ENCODE results near the gene RASGEF1C.

Gene RASGEF1C

GRCh38 chr5:180138976-180139730 lies 69.9 kb downstream of the RASGEF1C start:
- H4K20me1 ChIP-seq: no peaks in the 10 kb centered on the region; a peak in 2 of 22 replicates
- peaks cover 15 to 32% (median 28%) of the 10 kb centered on the region in 10 experiments for H3K4me1 ChIP-seq
- TF ChIP-seq Cebpa-rat (IDR thresholded peaks at IDR 0.05): no peak
- no peak overlapping the region for H3K27ac ChIP-seq
- H3K9ac ChIP-seq: 0 out of 22 replicates have a peak overlapping the region, but pooled peaks of 1 of the 11 experiments have one; percentile 13
- H3K36me3 ChIP-seq: no peaks in the 10 kb centered on the region
- no peak overlapping the region for H3K4me3 ChIP-seq
- peak overlapping the region in 8 of 11 experiments; percentile 9 to 45 (median 23); a peak in 10 of 22 replicates for H3K4me2 ChIP-seq
- H3K9me3 ChIP-seq (replicated peaks in 1 of 11): peaks cover 0 to 13% (median 0%) of the 10 kb centered on the region in 11 experiments; a peak in 3 of 22 replicates
- H3K27me3 ChIP-seq: no peaks in the 10 kb centered on the region

- no peaks in the 10 kb centered on the region for H3K36me3 ChIP-seq
- no peak for TF ChIP-seq Cebpa-rat (IDR thresholded peaks at IDR 0.05)
- no peak overlapping the region for H3K4me3 ChIP-seq
- no peak overlapping the region for H3K9ac ChIP-seq
- no peaks in the 10 kb centered on the region; a peak in 1 of 22 replicates for H4K20me1 ChIP-seq
- H3K4me2 ChIP-seq: no peak overlapping the region
- H3K27ac ChIP-seq: no peak overlapping the region
- peaks cover 0 to 13% (median 0%) of the 10 kb centered on the region in 11 experiments; a peak in 3 of 22 replicates for H3K9me3 ChIP-seq (replicated peaks in 1 of 11)
- no peaks in the 10 kb centered on the region for H3K27me3 ChIP-seq
- H3K4me1 ChIP-seq: peaks cover 15 to 37% (median 27%) of the 10 kb centered on the region in 10 experiments
Measured at GRCh38 chr5:180138214-180138975, 70.6 kb downstream of the RASGEF1C start.

GRCh38 chr5:180137401-180138213 lies 71.4 kb downstream of the RASGEF1C start:
- no peak overlapping the region; a peak in 1 of 22 replicates for H3K4me2 ChIP-seq
- H4K20me1 ChIP-seq: no peaks in the 10 kb centered on the region; a peak in 1 of 22 replicates
- peaks cover 0 to 13% (median 0%) of the 10 kb centered on the region in 11 experiments; a peak in 3 of 22 replicates for H3K9me3 ChIP-seq (replicated peaks in 1 of 11)
- peaks cover 15 to 45% (median 27%) of the 10 kb centered on the region in 10 experiments for H3K4me1 ChIP-seq
- H3K27me3 ChIP-seq: no peaks in the 10 kb centered on the region
- no peak for TF ChIP-seq Cebpa-rat (IDR thresholded peaks at IDR 0.05)
- no peak overlapping the region for H3K9ac ChIP-seq
- H3K36me3 ChIP-seq: no peaks in the 10 kb centered on the region
- H3K27ac ChIP-seq: no peak overlapping the region
- H3K4me3 ChIP-seq: no peak overlapping the region

- Histone ChIP-seq H4K20me1 (no peaks in the 10 kb centered on the region; a peak in 1 of 22 replicates), H3K36me3 (no peaks in the 10 kb centered on the region), H3K9me3 (replicated peaks in 1 of 11) (peaks cover 0 to 13% (median 0%) of the 10 kb centered on the region in 11 experiments; a peak in 3 of 22 replicates), H3K4me1 (peaks cover 15 to 46% (median 27%) of the 10 kb centered on the region in 10 experiments), H3K4me2 (peak overlapping the region in 4 of 11 experiments; percentile 80 to 88 (median 87); a peak in 7 of 22 replicates), H3K27me3 (no peaks in the 10 kb centered on the region), H3K27ac (peak overlapping the region in 1 of 11 experiments; percentile 67; a peak in 1 of 22 replicates), H3K9ac (no peak overlapping the region), H3K4me3 (no peak overlapping the region)
- TF ChIP-seq Cebpa-rat (IDR thresholded peaks at IDR 0.05): no peak
Measured at GRCh38 chr5:180136630-180137381, 72.2 kb downstream of the RASGEF1C start.

- Histone ChIP-seq H3K4me1 (peaks cover 15 to 46% (median 27%) of the 10 kb centered on the region in 10 experiments), H3K27ac (peak overlapping the region in 8 of 11 experiments; percentile 7 to 67 (median 44); a peak in 12 of 22 replicates), H3K4me2 (peak overlapping the region in 10 of 11 experiments; percentile 58 to 88 (median 76); a peak in 20 of 22 replicates), H3K36me3 (no peaks in the 10 kb centered on the region), H4K20me1 (no peaks in the 10 kb centered on the region; a peak in 1 of 22 replicates), H3K4me3 (no peak overlapping the region), H3K27me3 (no peaks in the 10 kb centered on the region), H3K9me3 (replicated peaks in 1 of 11) (peaks cover 0 to 13% (median 0%) of the 10 kb centered on the region in 11 experiments; a peak in 3 of 22 replicates), H3K9ac (peak overlapping the region in 2 of 11 experiments; percentile 32 to 33; a peak in 2 of 22 replicates)
- TF ChIP-seq Cebpa-rat (IDR thresholded peaks at IDR 0.05): no peak
Measured at GRCh38 chr5:180135967-180136629, 72.9 kb downstream of the RASGEF1C start.

- Histone ChIP-seq H3K4me2 (peak overlapping the region; percentile 58 to 88 (median 76)), H3K4me3 (no peak overlapping the region; a peak in 1 of 20 replicates), H3K27me3 (no peaks in the 10 kb centered on the region), H3K9ac (peak overlapping the region in 4 of 11 experiments; percentile 5 to 33 (median 24); a peak in 3 of 22 replicates), H4K20me1 (no peaks in the 10 kb centered on the region; a peak in 1 of 22 replicates), H3K36me3 (no peaks in the 10 kb centered on the region), H3K4me1 (peaks cover 15 to 46% (median 27%) of the 10 kb centered on the region in 10 experiments), H3K9me3 (replicated peaks in 1 of 11) (peaks cover 0 to 13% (median 0%) of the 10 kb centered on the region in 11 experiments; a peak in 3 of 22 replicates), H3K27ac (peak overlapping the region in 8 of 11 experiments; percentile 7 to 67 (median 44); a peak in 13 of 22 replicates)
- TF ChIP-seq Cebpa-rat (IDR thresholded peaks at IDR 0.05): no peak
Measured at GRCh38 chr5:180135128-180135955, 73.7 kb downstream of the RASGEF1C start.
